Activated B cell treated with CpG ODN at 0.5 μM for 24 hours (primary cell): ENCODE results near the gene IL1B. TPM values are rescaled to one million over a fixed set of nuclear protein-coding genes. Genes with fewer than 3 reads are reported as not detected.

Source experiments
- ATAC-seq: fragments of 200-7000 bp; cut with Tn5 transposase; one replicate; pipeline ENCODE4 v1.10.0; 2021; ENCODE audit warnings: low read depth, mild to moderate bottlenecking, moderate library complexity
- CTCF ChIA-PET: fragments of 350-600 bp; sonication (Branson Sonifier 250); formaldehyde crosslinking; loops from one replicate; lab custom pipeline; 2021; ENCODE audit warnings: antibody characterized with exemption; lab: Charles Lee
- POLR2A ChIA-PET: fragments of 350-600 bp; sonication (Branson Sonifier 250); formaldehyde crosslinking; loops from one replicate; lab custom pipeline; 2021; ENCODE audit warnings: antibody characterized with exemption; lab: Charles Lee
- DNase-seq: peaks from one replicate; pipeline ENCODE4 v3.0.0; 2022
- H3K27ac Mint-ChIP-seq: one replicate; pipeline ENCODE4 v1.8.0; 2020; ENCODE audit warnings: mixed read lengths
- H3K27me3 Mint-ChIP-seq: one replicate; pipeline ENCODE4 v1.8.0; 2021; ENCODE audit warnings: mixed read lengths
- H3K36me3 Mint-ChIP-seq: one replicate; pipeline ENCODE4 v1.8.0; 2021; ENCODE audit warnings: low read depth, mixed read lengths
- H3K4me1 Mint-ChIP-seq: one replicate; pipeline ENCODE4 v1.8.0; 2021; ENCODE audit warnings: mixed read lengths
- H3K4me3 Mint-ChIP-seq: one replicate; pipeline ENCODE4 v1.8.0; 2020; ENCODE audit warnings: mild to moderate bottlenecking, mixed read lengths
- H3K9me3 Mint-ChIP-seq: one replicate; pipeline ENCODE4 v1.8.0; 2020; ENCODE audit warnings: mixed read lengths
- CTCF ChIP-seq: fragments of 200-600 bp; IDR thresholded peaks from one replicate; pipeline ENCODE4 v1.8.0; 2022; ENCODE audit warnings: antibody characterized with exemption, mild to moderate bottlenecking
- intact Hi-C: fragments of 100-400 bp; cut with micrococcal nuclease; formaldehyde crosslinking; loops from one replicate; pipeline ENCODE4 v1.15.1; 2024
- total RNA-seq: library from RNA; stranded (reverse); gene quantifications from 2 replicates; pipeline ENCODE4 v1.2.3, GENCODE V29; 2022

Gene IL1B
- total RNA-seq, 1 donor from 2014 or later: 0.53 TPM

GRCh38 chr2:112814278-112814677 is 22.3 kb downstream of the IL1B start:
- Mint-ChIP-seq H3K4me3 (no peak overlapping the region), H3K27me3 (no peaks in the 10 kb centered on the region), H3K9me3 (peaks cover 4% of the 10 kb centered on the region), H3K36me3 (no peaks in the 10 kb centered on the region), H3K27ac (no peak overlapping the region), H3K4me1 (peaks cover 23% of the 10 kb centered on the region)
- ATAC-seq (no peak), DNase-seq (no peak)
- POLR2A ChIA-PET: no interaction called here
- TF ChIP-seq CTCF: no peak
- intact Hi-C loops: no loop called here
- CTCF ChIA-PET: no interaction called here

DNA sequence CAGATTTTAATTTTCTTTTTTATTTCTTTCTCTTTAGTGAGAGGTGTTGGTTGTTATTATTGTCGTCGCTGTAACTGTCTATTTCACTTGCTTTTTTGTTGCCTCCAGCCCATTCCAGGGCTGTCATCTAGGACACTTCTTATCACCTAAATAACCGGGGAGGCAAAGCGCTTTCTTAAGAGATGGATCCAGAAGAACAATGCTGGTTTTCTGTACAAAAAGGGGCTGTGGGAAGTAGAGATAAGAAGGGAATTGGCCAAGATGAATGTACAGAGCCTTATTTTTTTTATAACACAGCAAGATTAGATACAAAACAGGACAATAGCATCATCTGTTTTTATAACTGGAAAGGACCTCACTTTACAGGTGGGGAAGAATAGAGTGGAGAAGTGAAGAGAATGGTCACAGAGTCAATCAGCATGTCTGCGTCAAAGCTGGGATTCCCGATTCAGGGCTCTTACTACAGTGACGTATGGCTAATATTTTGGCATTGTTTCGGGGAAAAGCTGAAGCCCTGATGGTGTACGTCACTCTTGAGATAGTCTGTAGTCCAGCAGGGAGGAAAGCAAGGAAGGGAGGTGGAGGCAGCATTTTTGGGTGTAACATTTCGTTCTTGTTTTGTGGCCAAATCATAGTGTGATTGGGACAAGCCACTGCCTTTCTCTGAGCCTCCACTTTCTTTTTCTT is 23.2 kb downstream of the IL1B start:
- peaks cover 23% of the 10 kb centered on the region for H3K4me1 Mint-ChIP-seq
- intact Hi-C loops: no loop called here
- DNase-seq: no peak
- H3K36me3 Mint-ChIP-seq: no peaks in the 10 kb centered on the region
- peaks cover 7% of the 10 kb centered on the region for H3K9me3 Mint-ChIP-seq
- CTCF ChIA-PET: no interaction called here
- no peaks in the 10 kb centered on the region for H3K27me3 Mint-ChIP-seq
- no peak overlapping the region for H3K27ac Mint-ChIP-seq
- POLR2A ChIA-PET: no interaction called here
- no peak for TF ChIP-seq CTCF
- no peak for ATAC-seq
- H3K4me3 Mint-ChIP-seq: no peak overlapping the region

DNA sequence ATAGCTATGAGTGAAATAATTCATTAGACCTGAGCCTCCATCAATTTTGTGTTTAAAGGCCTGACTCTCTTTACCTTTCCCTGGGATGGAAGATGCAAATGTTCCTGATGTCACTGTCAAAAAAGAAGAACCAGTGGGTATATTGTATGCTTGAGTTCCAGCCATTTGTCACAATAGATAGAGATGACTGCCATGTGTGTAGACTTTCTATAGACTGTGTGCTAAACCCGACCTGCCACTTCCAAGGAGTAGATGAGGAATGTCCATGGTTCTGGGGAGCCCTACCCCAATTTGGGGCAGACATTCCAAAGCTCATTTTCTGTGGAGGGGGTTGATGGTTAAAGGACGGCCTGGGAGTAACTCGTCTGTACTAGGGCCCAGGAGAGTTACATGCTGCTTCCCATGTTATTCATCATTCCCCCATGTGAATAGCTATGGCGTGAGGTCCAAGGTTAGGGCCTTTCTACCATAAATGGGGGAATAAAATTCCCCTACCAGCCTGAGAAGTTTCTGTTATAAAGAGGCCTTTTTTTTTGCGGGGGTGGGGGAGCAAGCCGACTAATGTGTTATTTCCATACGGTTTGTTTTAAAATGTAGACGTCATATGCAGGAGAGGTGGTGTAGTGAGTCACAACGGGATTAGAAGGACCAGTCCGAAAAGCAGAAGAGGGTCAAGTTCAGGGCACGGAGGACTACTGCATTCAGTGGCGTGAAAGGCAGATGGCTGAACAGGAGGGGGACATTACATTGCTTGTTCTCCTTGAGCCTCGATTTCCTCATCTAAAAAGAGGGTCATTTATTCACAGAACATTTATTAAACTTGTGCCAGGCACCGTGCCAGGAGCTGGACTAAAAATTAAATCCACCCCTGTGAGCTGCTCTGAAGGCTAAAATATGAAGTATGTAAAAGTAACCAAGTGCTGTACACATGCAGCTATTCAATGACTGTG is 24.0 kb downstream of the IL1B start:
- ChIA-PET POLR2A (interaction anchor here (0.6 kb wide), 1 partner anchor 22 kb away, joined by 3 read pairs; no protein-coding TSS in a partner anchor), CTCF (no interaction called here)
- H3K36me3 Mint-ChIP-seq: no peaks in the 10 kb centered on the region
- peak; percentile 45 for ATAC-seq
- H3K4me3 Mint-ChIP-seq: peak overlapping the region; percentile 13
- H3K27me3 Mint-ChIP-seq: no peaks in the 10 kb centered on the region
- H3K9me3 Mint-ChIP-seq: peaks cover 9% of the 10 kb centered on the region
- intact Hi-C loops: no loop called here
- peak overlapping the region; percentile 67 for H3K27ac Mint-ChIP-seq
- TF ChIP-seq CTCF: no peak
- no peak for DNase-seq
- H3K4me1 Mint-ChIP-seq: peaks cover 23% of the 10 kb centered on the region

GRCh38 chr2:112811841-112812306 is 24.7 kb downstream of the IL1B start:
- H3K27me3 Mint-ChIP-seq: no peaks in the 10 kb centered on the region
- peak; percentile 45 for ATAC-seq
- intact Hi-C loops: no loop called here

More at GRCh38 chr2:112811841-112812306, 24.7 kb downstream of the IL1B start:
- peaks cover 14% of the 10 kb centered on the region for H3K9me3 Mint-ChIP-seq
- peaks cover 23% of the 10 kb centered on the region for H3K4me1 Mint-ChIP-seq
- H3K4me3 Mint-ChIP-seq: no peak overlapping the region
- H3K36me3 Mint-ChIP-seq: no peaks in the 10 kb centered on the region
- ChIA-PET CTCF (no interaction called here), POLR2A (interaction anchor here (0.6 kb wide), 1 partner anchor 22 kb away, joined by 3 read pairs; no protein-coding TSS in a partner anchor)
- H3K27ac Mint-ChIP-seq: peak overlapping the region; percentile 67
- no peak for TF ChIP-seq CTCF
- no peak for DNase-seq
